Mesothelial cell of epicardium (in vitro differentiated cells): Measurements from ENCODE around the gene CTNNBL1. TPM values are rescaled to one million over a fixed set of nuclear protein-coding genes. Genes with fewer than 3 reads are reported as not detected.
A peak's percentile ranks its signal among the peaks of the same experiment; 100 is the strongest.

Source experiments
- DNase-seq, 2 experiments: peaks; one replicate each; pipeline ENCODE4 v3.0.0; 2021; ENCODE audit warnings: low spot score in 2 of 2; ENCODE audit not compliant: unreplicated experiment in 2 of 2
- H3K27ac Mint-ChIP-seq: 2 replicates; pipeline ENCODE4 v1.8.0; 2021; ENCODE audit warnings: mixed read lengths
- H3K27me3 Mint-ChIP-seq: 2 replicates; pipeline ENCODE4 v1.8.0; 2021; ENCODE audit warnings: low read depth, mixed read lengths
- H3K36me3 Mint-ChIP-seq: 2 replicates; pipeline ENCODE4 v1.8.0; 2021; ENCODE audit warnings: mixed read lengths
- H3K4me1 Mint-ChIP-seq: 2 replicates; pipeline ENCODE4 v1.8.0; 2021; ENCODE audit warnings: mixed read lengths
- H3K4me3 Mint-ChIP-seq: 2 replicates; pipeline ENCODE4 v1.8.0; 2021; ENCODE audit warnings: mild to moderate bottlenecking, moderate library complexity, mixed read lengths
- H3K9me3 Mint-ChIP-seq: 2 replicates; pipeline ENCODE4 v1.8.0; 2021; ENCODE audit warnings: mixed read lengths
- CTCF ChIP-seq: fragments of 200-600 bp; sonication (generic); IDR thresholded peaks from one replicate; pipeline ENCODE4 v1.5.0; 2021; ENCODE audit warnings: antibody characterized with exemption; ENCODE audit not compliant: unreplicated experiment
- total RNA-seq: library from RNA; stranded (reverse); gene quantifications from 3 replicates; pipeline ENCODE4 v1.2.1, GENCODE V29; 2021

Gene CTNNBL1
- total RNA-seq, 1 donor from 2014 or later = 59.0 TPM

DNA sequence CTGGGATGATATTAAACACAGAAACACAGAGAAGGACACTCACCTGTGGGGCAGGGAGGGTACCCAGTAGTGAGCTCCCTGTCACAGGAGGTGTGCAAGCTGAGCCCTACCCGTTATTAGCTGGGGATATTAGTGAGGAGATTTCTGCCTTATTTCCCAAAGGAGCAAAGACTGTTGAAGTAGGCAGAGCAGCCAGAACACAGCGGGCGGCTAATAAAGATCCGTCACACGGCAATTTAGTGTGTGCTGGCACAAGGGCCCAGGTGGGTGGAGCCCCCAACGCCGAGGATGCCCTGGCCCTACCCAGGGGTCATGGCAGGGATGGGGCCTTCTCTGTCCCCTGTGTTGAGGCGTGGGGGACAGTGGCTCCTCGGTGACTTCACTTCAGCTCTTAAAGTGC is 217.4 kb downstream of the CTNNBL1 start:
- H3K9me3 Mint-ChIP-seq = no peaks in the 10 kb centered on the region
- no peak overlapping the region for H3K27ac Mint-ChIP-seq
- no peak overlapping the region for H3K4me3 Mint-ChIP-seq
- no peaks in the 10 kb centered on the region for H3K36me3 Mint-ChIP-seq
- DNase-seq = no peak
- peaks cover 65% of the 10 kb centered on the region for H3K4me1 Mint-ChIP-seq
- TF ChIP-seq CTCF = no peak
- peaks cover 21% of the 10 kb centered on the region for H3K27me3 Mint-ChIP-seq

- Mint-ChIP-seq H3K4me1 (peaks cover 70% of the 10 kb centered on the region), H3K9me3 (no peaks in the 10 kb centered on the region), H3K27ac (peak overlapping the region; percentile 82), H3K4me3 (peak overlapping the region; percentile 33), H3K36me3 (no peaks in the 10 kb centered on the region), H3K27me3 (peaks cover 21% of the 10 kb centered on the region)
- peak in 1 of 2 experiments; percentile 58 for DNase-seq
- no peak for TF ChIP-seq CTCF
Observed at GRCh38 chr20:37911838-37912281, 218.0 kb downstream of the CTNNBL1 start.

DNA sequence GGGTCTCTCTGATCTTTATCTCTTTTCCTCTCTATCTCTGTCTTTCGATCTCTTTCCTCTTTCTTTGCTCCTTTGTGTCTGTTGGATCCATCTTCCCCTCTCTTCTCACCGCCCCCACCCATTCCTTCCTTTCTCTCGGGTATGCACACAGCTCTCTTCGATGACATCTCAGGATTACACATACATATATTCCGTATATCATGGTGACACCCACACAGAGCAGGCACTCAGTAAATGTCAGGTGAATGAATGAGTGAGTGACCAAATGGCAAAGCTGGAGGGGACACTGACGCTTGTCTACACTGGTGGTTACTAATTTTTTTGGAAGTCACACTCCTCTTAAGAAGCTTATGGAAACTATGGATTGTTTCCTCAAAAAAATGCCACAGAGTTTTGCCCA is 219.0 kb downstream of the CTNNBL1 start:
- peaks cover 67% of the 10 kb centered on the region for H3K4me1 Mint-ChIP-seq

GRCh38 chr20:37913567-37914366 is 219.9 kb downstream of the CTNNBL1 start:
- no peak for TF ChIP-seq CTCF
- H3K36me3 Mint-ChIP-seq = no peaks in the 10 kb centered on the region
- H3K9me3 Mint-ChIP-seq = no peaks in the 10 kb centered on the region
- peak overlapping the region; percentile 74 for H3K4me3 Mint-ChIP-seq
- H3K4me1 Mint-ChIP-seq = peaks cover 65% of the 10 kb centered on the region
- no peak for DNase-seq
- H3K27me3 Mint-ChIP-seq = peaks cover 17% of the 10 kb centered on the region
- H3K27ac Mint-ChIP-seq = peak overlapping the region; percentile 36

More for the DNA sequence above, 219.0 kb downstream of the CTNNBL1 start:
- no peaks in the 10 kb centered on the region for H3K9me3 Mint-ChIP-seq
- peak overlapping the region; percentile 35 for H3K27ac Mint-ChIP-seq
- H3K4me3 Mint-ChIP-seq = no peak overlapping the region
- DNase-seq = no peak
- no peaks in the 10 kb centered on the region for H3K36me3 Mint-ChIP-seq
- no peak for TF ChIP-seq CTCF
- H3K27me3 Mint-ChIP-seq = peaks cover 18% of the 10 kb centered on the region

GRCh38 chr20:37914367-37914671 is 220.5 kb downstream of the CTNNBL1 start:
- no peak for TF ChIP-seq CTCF
- no peaks in the 10 kb centered on the region for H3K9me3 Mint-ChIP-seq
- H3K27ac Mint-ChIP-seq = peak overlapping the region; percentile 93
- H3K36me3 Mint-ChIP-seq = no peaks in the 10 kb centered on the region
- peak overlapping the region; percentile 74 for H3K4me3 Mint-ChIP-seq
- DNase-seq = no peak
- H3K4me1 Mint-ChIP-seq = peaks cover 65% of the 10 kb centered on the region
- peaks cover 12% of the 10 kb centered on the region for H3K27me3 Mint-ChIP-seq
